GM13976 (cell line): Measurements from ENCODE around the gene FFAR3.

Experiments
- DNase-seq: peaks from one replicate; pipeline ENCODE4 v3.0.0; 2012; ENCODE audit warnings: low spot score
- in situ Hi-C: fragments of 300-500 bp; cut with MboI; formaldehyde crosslinking; loops from one replicate; pipeline ENCODE4 v1.12.0; 2022; ENCODE audit warnings: low sequenced_read_pairs, mixed read lengths, inconsistent platforms; ENCODE audit not compliant: unreplicated experiment
- TF ChIP-seq, protein P1 (sequence below): IDR thresholded peaks from 2 replicates; pipeline ENCODE4 v1.5.1; 2012; ENCODE audit warnings: borderline replicate concordance, mild to moderate bottlenecking; ENCODE audit not compliant: insufficient read depth; ENCODE audit errors: extremely low read depth, missing control alignments, control extremely low read depth

The FFAR3 gene

DNA sequence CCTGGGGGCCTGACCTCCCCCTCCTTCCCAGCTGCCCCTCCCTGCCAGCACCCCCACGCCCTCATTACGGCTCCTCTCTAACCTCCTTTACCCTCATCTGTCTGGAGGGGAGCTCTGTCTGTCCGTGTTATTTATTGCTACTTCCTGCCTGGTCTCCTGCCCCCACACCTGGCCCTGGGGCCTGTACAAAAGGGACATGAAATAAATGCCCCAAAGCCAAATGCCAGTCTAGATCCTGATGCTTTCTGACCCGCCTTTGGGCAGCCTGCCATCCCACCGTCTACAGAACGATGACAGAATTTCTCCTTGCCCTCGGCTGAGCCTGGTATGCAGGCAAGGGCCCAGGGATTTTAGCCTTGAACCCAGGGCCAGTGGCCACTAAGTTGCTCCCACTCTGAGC, 44.7 kb upstream of the FFAR3 start:
- TF ChIP-seq, protein P1, sequence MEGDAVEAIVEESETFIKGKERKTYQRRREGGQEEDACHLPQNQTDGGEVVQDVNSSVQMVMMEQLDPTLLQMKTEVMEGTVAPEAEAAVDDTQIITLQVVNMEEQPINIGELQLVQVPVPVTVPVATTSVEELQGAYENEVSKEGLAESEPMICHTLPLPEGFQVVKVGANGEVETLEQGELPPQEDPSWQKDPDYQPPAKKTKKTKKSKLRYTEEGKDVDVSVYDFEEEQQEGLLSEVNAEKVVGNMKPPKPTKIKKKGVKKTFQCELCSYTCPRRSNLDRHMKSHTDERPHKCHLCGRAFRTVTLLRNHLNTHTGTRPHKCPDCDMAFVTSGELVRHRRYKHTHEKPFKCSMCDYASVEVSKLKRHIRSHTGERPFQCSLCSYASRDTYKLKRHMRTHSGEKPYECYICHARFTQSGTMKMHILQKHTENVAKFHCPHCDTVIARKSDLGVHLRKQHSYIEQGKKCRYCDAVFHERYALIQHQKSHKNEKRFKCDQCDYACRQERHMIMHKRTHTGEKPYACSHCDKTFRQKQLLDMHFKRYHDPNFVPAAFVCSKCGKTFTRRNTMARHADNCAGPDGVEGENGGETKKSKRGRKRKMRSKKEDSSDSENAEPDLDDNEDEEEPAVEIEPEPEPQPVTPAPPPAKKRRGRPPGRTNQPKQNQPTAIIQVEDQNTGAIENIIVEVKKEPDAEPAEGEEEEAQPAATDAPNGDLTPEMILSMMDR: no peak
- in situ Hi-C loops: no loop called here
- DNase-seq: no peak

DNA sequence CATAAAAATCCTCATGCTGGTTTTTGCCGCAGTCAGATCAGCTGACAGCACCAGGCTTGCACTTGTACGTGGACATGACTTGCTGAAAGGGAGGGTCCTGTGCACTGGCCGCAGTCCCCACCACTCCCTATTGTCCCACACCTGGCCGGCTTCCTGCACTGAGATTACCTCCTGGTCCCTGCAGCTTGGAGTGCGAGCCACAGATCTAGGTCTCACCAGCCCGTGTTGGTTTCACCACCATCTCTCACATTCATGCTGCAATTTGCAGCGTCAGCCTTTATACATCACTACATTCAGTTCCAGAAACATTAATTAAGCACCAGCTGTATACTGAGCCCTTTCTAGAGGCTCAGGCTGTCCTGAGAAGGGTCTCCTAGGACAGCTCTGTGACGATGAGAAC, 44.2 kb upstream of the FFAR3 start:
- in situ Hi-C loops: no loop called here

DNA sequence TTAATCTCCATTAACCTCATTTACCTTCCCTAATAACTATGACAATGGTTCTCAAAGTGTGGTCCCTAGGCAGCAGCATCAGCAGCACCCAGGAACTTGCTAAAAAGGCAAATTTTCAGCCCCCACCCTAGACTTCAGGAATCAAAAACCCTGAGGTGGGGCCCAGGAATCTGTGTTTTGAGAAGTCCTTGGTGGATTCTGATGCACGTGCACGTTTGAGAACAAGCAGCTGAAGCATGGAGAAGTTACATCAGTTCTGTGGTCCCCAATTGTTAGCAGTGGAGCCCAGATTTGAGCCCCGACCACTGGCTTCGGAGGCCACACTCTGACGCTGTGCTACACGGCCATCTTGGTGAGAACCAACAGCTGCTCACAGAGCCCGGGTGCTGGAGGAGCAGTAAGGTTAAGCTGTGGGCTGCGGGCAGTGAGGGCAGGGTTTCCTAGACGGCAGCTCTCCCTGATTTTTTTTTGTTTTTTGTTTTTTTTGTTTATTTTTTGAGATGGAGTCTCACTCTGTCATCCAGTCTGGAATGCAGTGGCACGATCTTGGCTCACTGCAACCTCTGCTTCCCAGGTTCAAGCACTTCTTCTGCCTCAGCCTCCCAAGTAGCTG, 43.3 kb upstream of the FFAR3 start:
- no peak for DNase-seq
- in situ Hi-C loops: no loop called here
- TF ChIP-seq, protein P1: no peak

More for the DNA sequence above, 44.2 kb upstream of the FFAR3 start:
- TF ChIP-seq, protein P1: no peak
- no peak for DNase-seq

DNA sequence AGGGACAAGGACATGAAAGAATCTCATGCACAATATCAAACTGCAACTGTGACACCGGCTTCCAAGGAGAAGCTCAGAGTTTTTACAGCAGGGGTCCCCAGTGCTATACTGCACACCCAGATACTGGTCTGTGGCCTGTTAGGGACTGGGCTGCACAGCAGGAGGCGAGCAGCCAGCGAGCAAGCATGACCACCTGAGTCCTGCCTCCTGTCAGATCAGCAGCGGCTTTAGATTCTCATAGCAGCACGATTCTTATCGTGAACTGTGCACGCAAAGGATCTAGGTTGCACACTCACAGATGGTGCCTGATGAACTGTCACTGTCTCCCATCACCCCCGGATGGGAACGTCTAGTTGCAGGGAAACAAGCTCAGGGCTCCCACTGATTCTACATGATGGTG, 42.4 kb upstream of the FFAR3 start:
- DNase-seq: no peak
- in situ Hi-C loops: no loop called here
- TF ChIP-seq, protein P1: no peak

DNA sequence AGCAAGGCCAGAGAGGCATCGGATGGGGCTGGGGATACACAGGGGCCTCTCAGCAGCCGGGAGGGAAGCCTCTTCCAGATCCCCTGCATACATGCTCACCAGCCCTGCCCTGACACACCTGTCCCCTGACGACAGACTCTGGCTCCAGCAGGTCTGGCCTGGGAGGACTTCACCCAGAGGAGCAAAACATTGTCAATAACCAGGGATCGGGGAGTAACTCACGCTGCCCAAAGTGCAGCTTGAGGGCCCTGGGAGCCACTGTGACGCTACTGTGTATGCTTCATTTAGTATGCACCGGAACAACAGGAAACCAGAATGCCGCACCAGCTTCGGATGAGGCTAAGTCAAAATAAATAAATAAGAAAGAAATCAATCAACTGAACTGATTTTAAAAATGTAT, 41.7 kb upstream of the FFAR3 start:
- no peak for DNase-seq
- in situ Hi-C loops: no loop called here

DNA sequence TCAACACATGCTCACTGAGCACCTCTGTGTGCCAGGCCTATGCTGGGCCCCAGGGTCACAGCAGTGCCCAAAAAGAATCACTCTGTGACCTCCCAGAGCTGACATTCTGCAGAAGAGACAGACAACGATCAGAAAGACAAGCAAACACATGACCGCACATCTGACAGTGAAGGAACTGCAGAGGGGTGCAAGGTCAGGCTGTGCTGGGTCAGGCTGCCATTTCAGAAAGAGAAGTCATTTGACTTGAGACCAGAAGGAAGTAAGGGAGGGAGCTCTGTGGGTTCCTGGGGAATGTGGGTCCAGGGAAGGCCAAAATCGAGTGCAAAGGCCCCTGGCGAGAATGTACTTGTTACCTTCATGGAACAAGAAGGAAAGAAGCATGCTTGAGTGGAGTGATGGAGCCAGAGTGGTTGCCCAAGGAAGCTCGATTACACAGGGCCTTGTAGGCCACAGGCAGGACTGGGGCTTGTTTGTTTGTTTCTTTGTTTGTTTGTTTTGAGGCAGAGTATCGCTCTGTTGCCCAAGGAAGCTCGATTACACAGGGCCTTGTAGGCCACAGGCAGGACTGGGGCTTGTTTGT, 40.7 kb upstream of the FFAR3 start:
- DNase-seq: no peak
- in situ Hi-C loops: no loop called here
- TF ChIP-seq, protein P1: no peak

More for the DNA sequence above, 41.7 kb upstream of the FFAR3 start:
- TF ChIP-seq, protein P1: no peak
